ENCODE measurements around the gene ADGRA1.

Gene ADGRA1

DNA sequence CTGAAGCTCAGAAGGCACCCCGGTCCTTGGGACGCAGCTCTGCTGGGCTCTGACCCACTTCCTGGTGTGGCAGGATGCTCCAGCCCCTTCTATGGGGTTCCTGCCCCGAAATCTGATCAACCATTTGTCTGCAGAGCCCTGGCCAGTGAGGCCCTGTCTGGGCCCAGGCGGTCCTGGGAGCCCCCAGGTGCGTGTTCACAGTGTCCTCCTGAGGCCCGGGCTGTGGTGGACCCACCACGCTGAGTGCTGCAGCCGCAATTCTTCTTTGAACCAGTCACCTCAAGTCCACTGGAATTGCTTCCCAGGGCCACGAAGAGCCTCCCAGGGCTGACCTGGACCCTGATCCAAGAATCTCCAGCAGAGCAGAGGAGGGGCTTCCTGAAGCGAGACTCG, 91.4 kb downstream of the ADGRA1 start:
- no peaks in the 10 kb centered on the region for H3K27me3 ChIP-seq (ENCODE audit: insufficient read depth, low read length, poor library complexity)
- no peak for ATAC-seq (ENCODE audit: insufficient read depth, low read depth)

DNA sequence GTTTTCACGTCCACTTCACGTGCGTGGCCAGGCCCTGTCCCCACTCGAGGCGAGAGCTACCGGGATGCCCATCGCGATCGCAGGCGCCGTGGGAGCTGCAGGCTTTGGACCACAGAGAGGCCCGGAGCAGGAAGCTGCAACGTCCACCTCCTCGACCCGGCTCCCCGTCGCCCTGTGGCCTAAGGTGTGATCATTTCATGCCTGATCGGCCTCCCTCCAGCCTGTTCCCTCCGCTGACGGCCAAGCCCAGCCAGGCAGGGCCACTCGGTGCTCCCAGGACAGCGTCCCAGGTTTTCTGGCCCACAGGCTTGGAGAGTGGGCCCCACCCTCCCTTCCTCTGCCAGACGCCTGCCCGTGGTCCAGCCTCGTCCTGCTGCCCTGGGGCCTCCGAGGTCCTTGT, 91.9 kb downstream of the ADGRA1 start:
- H3K27me3 ChIP-seq (ENCODE audit: insufficient read depth, low read length, poor library complexity): no peaks in the 10 kb centered on the region
- H3K9me3 ChIP-seq (ENCODE audit: insufficient read depth, low read length, severe bottlenecking): peaks cover 10% of the 10 kb centered on the region
- no peak overlapping the region for H2AFZ ChIP-seq (ENCODE audit: low read depth, low read length)
- no peaks in the 10 kb centered on the region for H3K79me2 ChIP-seq (ENCODE audit: insufficient read depth, low read length)
- TF ChIP-seq, protein P1, sequence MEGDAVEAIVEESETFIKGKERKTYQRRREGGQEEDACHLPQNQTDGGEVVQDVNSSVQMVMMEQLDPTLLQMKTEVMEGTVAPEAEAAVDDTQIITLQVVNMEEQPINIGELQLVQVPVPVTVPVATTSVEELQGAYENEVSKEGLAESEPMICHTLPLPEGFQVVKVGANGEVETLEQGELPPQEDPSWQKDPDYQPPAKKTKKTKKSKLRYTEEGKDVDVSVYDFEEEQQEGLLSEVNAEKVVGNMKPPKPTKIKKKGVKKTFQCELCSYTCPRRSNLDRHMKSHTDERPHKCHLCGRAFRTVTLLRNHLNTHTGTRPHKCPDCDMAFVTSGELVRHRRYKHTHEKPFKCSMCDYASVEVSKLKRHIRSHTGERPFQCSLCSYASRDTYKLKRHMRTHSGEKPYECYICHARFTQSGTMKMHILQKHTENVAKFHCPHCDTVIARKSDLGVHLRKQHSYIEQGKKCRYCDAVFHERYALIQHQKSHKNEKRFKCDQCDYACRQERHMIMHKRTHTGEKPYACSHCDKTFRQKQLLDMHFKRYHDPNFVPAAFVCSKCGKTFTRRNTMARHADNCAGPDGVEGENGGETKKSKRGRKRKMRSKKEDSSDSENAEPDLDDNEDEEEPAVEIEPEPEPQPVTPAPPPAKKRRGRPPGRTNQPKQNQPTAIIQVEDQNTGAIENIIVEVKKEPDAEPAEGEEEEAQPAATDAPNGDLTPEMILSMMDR (IDR thresholded peaks at IDR 0.05; ENCODE audit: borderline replicate concordance, extremely low read depth, low read length, poor library complexity, severe bottlenecking): no peak
- TF ChIP-seq EZH2 (IDR thresholded peaks at IDR 0.05; ENCODE audit: borderline replicate concordance, low read depth, low read length, severe bottlenecking): no peak
- no peak overlapping the region for H3K27ac ChIP-seq (ENCODE audit: low read length)
- H3K36me3 ChIP-seq (ENCODE audit: insufficient read depth, low read length): no peaks in the 10 kb centered on the region
- no peak overlapping the region for H3K4me2 ChIP-seq (ENCODE audit: insufficient read depth, low read length)
- ATAC-seq (ENCODE audit: insufficient read depth, low read depth): no peak
- DNase-seq: no peak
- no peaks in the 10 kb centered on the region; the same call in 1 of the 2 replicates for H4K20me1 ChIP-seq (ENCODE audit: insufficient read depth, low read length)
- no peak overlapping the region for H3K9ac ChIP-seq (ENCODE audit: low read depth, low read length)
- no peaks in the 10 kb centered on the region for H3K4me1 ChIP-seq (ENCODE audit: insufficient read depth, low read length)
- H3K4me3 ChIP-seq (ENCODE audit: low read depth in 1 of 2, low read length in 2 of 2): no peak overlapping the region

More for the DNA sequence above, 91.4 kb downstream of the ADGRA1 start:
- Histone ChIP-seq H3K9me3 (ENCODE audit: insufficient read depth, low read length, severe bottlenecking) (peaks cover 10% of the 10 kb centered on the region), H3K27ac (ENCODE audit: low read length) (no peak overlapping the region), H3K4me2 (ENCODE audit: insufficient read depth, low read length) (no peak overlapping the region), H3K36me3 (ENCODE audit: insufficient read depth, low read length) (no peaks in the 10 kb centered on the region), H3K4me1 (ENCODE audit: insufficient read depth, low read length) (no peaks in the 10 kb centered on the region), H3K4me3 (ENCODE audit: low read depth in 1 of 2, low read length in 2 of 2) (no peak overlapping the region), H4K20me1 (ENCODE audit: insufficient read depth, low read length) (no peaks in the 10 kb centered on the region; the same call in 1 of the 2 replicates), H3K79me2 (ENCODE audit: insufficient read depth, low read length) (no peaks in the 10 kb centered on the region), H2AFZ (ENCODE audit: low read depth, low read length) (no peak overlapping the region), H3K9ac (ENCODE audit: low read depth, low read length) (no peak overlapping the region)
- no peak for DNase-seq
- TF ChIP-seq, protein P1 (IDR thresholded peaks at IDR 0.05; ENCODE audit: borderline replicate concordance, extremely low read depth, low read length, poor library complexity, severe bottlenecking): no peak
- no peak for TF ChIP-seq EZH2 (IDR thresholded peaks at IDR 0.05; ENCODE audit: borderline replicate concordance, low read depth, low read length, severe bottlenecking)

DNA sequence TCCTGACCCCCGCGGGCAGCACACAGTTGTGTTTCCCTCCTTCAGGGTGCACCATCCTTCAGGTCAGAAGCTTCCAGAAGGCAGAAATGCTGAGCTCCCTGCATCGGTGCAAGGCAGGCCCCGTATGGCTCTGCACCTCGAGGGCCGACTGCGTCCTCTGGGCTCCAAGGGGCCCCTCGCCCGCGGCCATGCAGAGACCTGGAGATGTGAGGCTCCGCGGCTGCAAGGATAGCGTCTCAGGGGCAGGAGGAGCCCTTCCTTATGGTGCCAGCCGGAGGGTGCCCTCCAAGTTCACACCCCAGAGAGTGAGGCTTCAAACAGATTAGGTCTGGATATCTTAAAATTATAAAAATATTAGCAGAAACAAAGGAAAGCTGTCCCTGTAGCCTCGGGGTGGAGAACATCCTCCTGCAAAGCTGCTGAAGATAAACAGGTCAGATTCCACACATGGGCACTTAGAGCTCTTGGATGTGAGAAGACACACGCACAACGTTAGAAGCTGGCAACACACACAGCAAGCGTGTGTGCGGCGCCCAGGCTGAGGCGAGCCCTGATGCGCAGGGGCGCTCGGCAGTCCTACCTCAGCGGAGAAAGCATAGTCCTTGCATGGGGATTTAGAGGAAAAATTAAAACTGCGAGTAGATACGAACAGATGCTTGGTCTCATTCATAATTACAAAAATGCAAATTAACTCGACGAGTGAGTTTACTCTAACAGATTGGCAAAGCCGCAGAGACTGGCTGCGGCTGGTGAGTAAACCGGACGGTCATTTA, 92.7 kb downstream of the ADGRA1 start:
- no peaks in the 10 kb centered on the region for H3K4me1 ChIP-seq (ENCODE audit: insufficient read depth, low read length)
- H3K36me3 ChIP-seq (ENCODE audit: insufficient read depth, low read length): no peaks in the 10 kb centered on the region
- H3K9ac ChIP-seq (ENCODE audit: low read depth, low read length): no peak overlapping the region
- H2AFZ ChIP-seq (ENCODE audit: low read depth, low read length): no peak overlapping the region
- H3K4me3 ChIP-seq (ENCODE audit: low read depth in 1 of 2, low read length in 2 of 2): no peak overlapping the region
- no peaks in the 10 kb centered on the region for H3K79me2 ChIP-seq (ENCODE audit: insufficient read depth, low read length)
- ATAC-seq (ENCODE audit: insufficient read depth, low read depth) (no peak), DNase-seq (no peak)
- no peaks in the 10 kb centered on the region; the same call in 1 of the 2 replicates for H4K20me1 ChIP-seq (ENCODE audit: insufficient read depth, low read length)
- no peak overlapping the region for H3K27ac ChIP-seq (ENCODE audit: low read length)
- no peaks in the 10 kb centered on the region for H3K27me3 ChIP-seq (ENCODE audit: insufficient read depth, low read length, poor library complexity)
- TF ChIP-seq, protein P1 (IDR thresholded peaks at IDR 0.05; ENCODE audit: borderline replicate concordance, extremely low read depth, low read length, poor library complexity, severe bottlenecking): no peak
- TF ChIP-seq EZH2 (IDR thresholded peaks at IDR 0.05; ENCODE audit: borderline replicate concordance, low read depth, low read length, severe bottlenecking): no peak
- H3K9me3 ChIP-seq (ENCODE audit: insufficient read depth, low read length, severe bottlenecking): peaks cover 10% of the 10 kb centered on the region
- H3K4me2 ChIP-seq (ENCODE audit: insufficient read depth, low read length): no peak overlapping the region

Measured in DND-41 (cell line).